ENCODE data around the gene ORM1. TPM values are rescaled to one million over a fixed set of nuclear protein-coding genes. Genes with fewer than 3 reads are reported as not detected.

Gene ORM1
- total RNA-seq, 2 experiments from 2014 or later: not detected

- no peaks in the 10 kb centered on the region for H4K20me1 ChIP-seq (ENCODE audit: insufficient read depth, low read length)
- POLR2A ChIA-PET: no interaction called here
- H3K4me3 ChIP-seq (ENCODE audit: low read depth, low read length, poor library complexity, severe bottlenecking): no peak overlapping the region
- H3K9me2 ChIP-seq (ENCODE audit: insufficient read depth, low read length): no peaks in the 10 kb centered on the region
- no peak for DNase-seq (ENCODE audit: low spot score)
- no peaks in the 10 kb centered on the region for H3K36me3 ChIP-seq (ENCODE audit: insufficient read depth, low read length)
- H3K9me3 ChIP-seq (ENCODE audit: low read length): no peaks in the 10 kb centered on the region
- BruUV-seq (replicated peaks): no TSS peak
- H3K79me2 ChIP-seq (ENCODE audit: insufficient read depth, low read depth, low read length): no peaks in the 10 kb centered on the region
- no peak overlapping the region for H3K27ac ChIP-seq (ENCODE audit: low read depth, low read length, poor library complexity, severe bottlenecking)
- no peak overlapping the region for H3K4me2 ChIP-seq (ENCODE audit: low read length)
- TF ChIP-seq CTCF (conservative IDR thresholded peaks at IDR 0.05; ENCODE audit: low read length) (no peak), EZH2phosphoT487 (IDR thresholded peaks at IDR 0.05; ENCODE audit: borderline replicate concordance, low read depth, low read length) (no peak)
- CTCF ChIA-PET (ENCODE audit: unreplicated experiment): no interaction called here
- no peaks in the 10 kb centered on the region for H3K4me1 ChIP-seq (ENCODE audit: insufficient read depth, low read length, poor library complexity, severe bottlenecking)
- intact Hi-C loops (cut with micrococcal nuclease; ENCODE audit: unreplicated experiment): no loop called here
- no peak overlapping the region for H2AFZ ChIP-seq (ENCODE audit: low read length)
Measured at GRCh38 chr9:114287001-114287762, 35.7 kb upstream of the ORM1 start.

- Histone ChIP-seq H3K9me3 (ENCODE audit: low read length) (no peaks in the 10 kb centered on the region), H3K9me2 (ENCODE audit: insufficient read depth, low read length) (no peaks in the 10 kb centered on the region), H3K4me2 (ENCODE audit: low read length) (no peak overlapping the region), H4K20me1 (ENCODE audit: insufficient read depth, low read length) (no peaks in the 10 kb centered on the region), H3K79me2 (ENCODE audit: insufficient read depth, low read depth, low read length) (no peaks in the 10 kb centered on the region), H2AFZ (ENCODE audit: low read length) (no peak overlapping the region), H3K36me3 (ENCODE audit: insufficient read depth, low read length) (no peaks in the 10 kb centered on the region), H3K4me3 (ENCODE audit: low read depth, low read length, poor library complexity, severe bottlenecking) (no peak overlapping the region), H3K27ac (ENCODE audit: low read depth, low read length, poor library complexity, severe bottlenecking) (no peak overlapping the region), H3K4me1 (ENCODE audit: insufficient read depth, low read length, poor library complexity, severe bottlenecking) (no peaks in the 10 kb centered on the region)
- BruUV-seq (replicated peaks): no TSS peak
- no peak for TF ChIP-seq EZH2phosphoT487 (IDR thresholded peaks at IDR 0.05; ENCODE audit: borderline replicate concordance, low read depth, low read length)
- TF ChIP-seq CTCF (conservative IDR thresholded peaks at IDR 0.05; ENCODE audit: low read length): no peak
- ChIA-PET POLR2A (no interaction called here), CTCF (ENCODE audit: unreplicated experiment) (no interaction called here)
- no peak for DNase-seq (ENCODE audit: low spot score)
- intact Hi-C loops (cut with micrococcal nuclease; ENCODE audit: unreplicated experiment): no loop called here
Measured at GRCh38 chr9:114287763-114288192, 35.1 kb upstream of the ORM1 start.
